ENCODE data around the gene HHAT. TPM values are rescaled to one million over a fixed set of nuclear protein-coding genes. Genes with fewer than 3 reads are reported as not detected.

HHAT gene
- total RNA-seq, 1 experiment from 2014 or later = 4.6 TPM

GRCh38 chr1:210724768-210725167, 396.1 kb downstream of the HHAT start:
- intact Hi-C loops (cut with micrococcal nuclease) = no loop called here
- H3K4me3 Mint-ChIP-seq (ENCODE audit: unreplicated experiment) = no peak overlapping the region
- H3K9me3 Mint-ChIP-seq (ENCODE audit: unreplicated experiment) = no peaks in the 10 kb centered on the region
- ChIA-PET POLR2A (no interaction called here), CTCF (interaction anchor here (0.6 to 1.1 kb wide), 3 partner anchors 9 to 134 kb away, joined by 3 to 4 read pairs (median 3); no protein-coding TSS in a partner anchor)
- H3K27ac Mint-ChIP-seq (ENCODE audit: low read depth, unreplicated experiment) = no peak overlapping the region
- peaks cover 15% of the 10 kb centered on the region for H3K27me3 Mint-ChIP-seq (ENCODE audit: insufficient read depth, unreplicated experiment)
- no peak for TF ChIP-seq CTCF (IDR thresholded peaks at IDR 0.05; ENCODE audit: unreplicated experiment)
- H3K4me1 Mint-ChIP-seq (ENCODE audit: insufficient read depth, unreplicated experiment) = no peaks in the 10 kb centered on the region
- H3K36me3 Mint-ChIP-seq (ENCODE audit: insufficient read depth, unreplicated experiment) = no peaks in the 10 kb centered on the region
- no TSS peak for BruUV-seq (replicated peaks)
- no peak for DNase-seq (ENCODE audit: unreplicated experiment)

Other genes with a start within 250 kb of the HHAT start
- 0.19 TPM in 1 of 2 replicates, not detected in the other for gene SERTAD4, start 96.1 kb upstream of the HHAT start, total RNA-seq (2022)